ENCODE measurements around the gene ST14. TPM values are rescaled to one million over a fixed set of nuclear protein-coding genes. Genes with fewer than 3 reads are reported as not detected.

ST14 gene
- polyA plus RNA-seq, 1 of the 3 experiments (the other 2 are of a cell fraction): not detected

DNA sequence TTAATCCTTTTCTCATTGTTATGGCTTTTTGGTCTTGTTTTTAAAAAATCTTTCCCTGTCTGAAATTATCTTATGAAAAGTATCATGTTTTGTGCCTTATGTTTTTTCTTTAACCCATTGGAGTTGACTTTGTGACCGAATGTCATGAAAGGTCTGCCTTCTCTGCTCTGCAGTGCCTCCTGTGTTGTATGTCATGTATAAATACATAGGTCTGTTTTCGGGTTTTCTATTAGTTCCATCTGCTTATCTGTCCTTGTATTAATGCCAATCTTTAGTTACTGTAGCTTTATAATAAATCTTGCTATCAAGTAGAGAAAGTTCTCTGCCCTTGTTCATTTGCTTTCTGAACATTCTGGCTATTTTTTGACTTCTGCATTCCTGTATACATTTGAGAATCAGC lies 82.1 kb downstream of the ST14 start:
- no peaks in the 10 kb centered on the region; a peak in 3 of 4 replicates for H3K4me1 ChIP-seq (ENCODE audit: control insufficient read depth in 1 of 2, insufficient read depth in 2 of 2, low read depth in 1 of 2, low read length in 1 of 2)
- POLR2A ChIA-PET: no interaction called here
- peaks cover 4% of the 10 kb centered on the region for H3F3A ChIP-seq (replicated peaks; ENCODE audit: insufficient read depth)
- TF ChIP-seq MEF2A (IDR thresholded peaks at IDR 0.05; ENCODE audit: borderline replicate concordance, low read depth): no peak
- TF ChIP-seq GABPA (IDR thresholded peaks at IDR 0.05; ENCODE audit: low read depth): no peak
- TF ChIP-seq YY1 (IDR thresholded peaks at IDR 0.05; ENCODE audit: low read depth): no peak
- TF ChIP-seq RCOR1 (IDR thresholded peaks at IDR 0.05; ENCODE audit: low read length): no peak
- TF ChIP-seq CHD2 (IDR thresholded peaks at IDR 0.05; ENCODE audit: low read length, partially characterized antibody): no peak
- TF ChIP-seq SMC3 (IDR thresholded peaks at IDR 0.05; ENCODE audit: low read depth, low read length): no peak
- TF ChIP-seq, protein P1, sequence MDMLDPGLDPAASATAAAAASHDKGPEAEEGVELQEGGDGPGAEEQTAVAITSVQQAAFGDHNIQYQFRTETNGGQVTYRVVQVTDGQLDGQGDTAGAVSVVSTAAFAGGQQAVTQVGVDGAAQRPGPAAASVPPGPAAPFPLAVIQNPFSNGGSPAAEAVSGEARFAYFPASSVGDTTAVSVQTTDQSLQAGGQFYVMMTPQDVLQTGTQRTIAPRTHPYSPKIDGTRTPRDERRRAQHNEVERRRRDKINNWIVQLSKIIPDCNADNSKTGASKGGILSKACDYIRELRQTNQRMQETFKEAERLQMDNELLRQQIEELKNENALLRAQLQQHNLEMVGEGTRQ (IDR thresholded peaks at IDR 0.05; ENCODE audit: borderline replicate concordance, low read depth, low read length): no peak
- TF ChIP-seq ELF1 (IDR thresholded peaks at IDR 0.05): no peak
- no peak for TF ChIP-seq TEAD4 (IDR thresholded peaks at IDR 0.05; ENCODE audit: borderline replicate concordance, insufficient read depth)
- no peak for TF ChIP-seq GATA2 (CRISPR knock-in tag; IDR thresholded peaks at IDR 0.05)
- TF ChIP-seq MXI1 (IDR thresholded peaks at IDR 0.05; ENCODE audit: low read depth, low read length): no peak
- TF ChIP-seq, protein P2, sequence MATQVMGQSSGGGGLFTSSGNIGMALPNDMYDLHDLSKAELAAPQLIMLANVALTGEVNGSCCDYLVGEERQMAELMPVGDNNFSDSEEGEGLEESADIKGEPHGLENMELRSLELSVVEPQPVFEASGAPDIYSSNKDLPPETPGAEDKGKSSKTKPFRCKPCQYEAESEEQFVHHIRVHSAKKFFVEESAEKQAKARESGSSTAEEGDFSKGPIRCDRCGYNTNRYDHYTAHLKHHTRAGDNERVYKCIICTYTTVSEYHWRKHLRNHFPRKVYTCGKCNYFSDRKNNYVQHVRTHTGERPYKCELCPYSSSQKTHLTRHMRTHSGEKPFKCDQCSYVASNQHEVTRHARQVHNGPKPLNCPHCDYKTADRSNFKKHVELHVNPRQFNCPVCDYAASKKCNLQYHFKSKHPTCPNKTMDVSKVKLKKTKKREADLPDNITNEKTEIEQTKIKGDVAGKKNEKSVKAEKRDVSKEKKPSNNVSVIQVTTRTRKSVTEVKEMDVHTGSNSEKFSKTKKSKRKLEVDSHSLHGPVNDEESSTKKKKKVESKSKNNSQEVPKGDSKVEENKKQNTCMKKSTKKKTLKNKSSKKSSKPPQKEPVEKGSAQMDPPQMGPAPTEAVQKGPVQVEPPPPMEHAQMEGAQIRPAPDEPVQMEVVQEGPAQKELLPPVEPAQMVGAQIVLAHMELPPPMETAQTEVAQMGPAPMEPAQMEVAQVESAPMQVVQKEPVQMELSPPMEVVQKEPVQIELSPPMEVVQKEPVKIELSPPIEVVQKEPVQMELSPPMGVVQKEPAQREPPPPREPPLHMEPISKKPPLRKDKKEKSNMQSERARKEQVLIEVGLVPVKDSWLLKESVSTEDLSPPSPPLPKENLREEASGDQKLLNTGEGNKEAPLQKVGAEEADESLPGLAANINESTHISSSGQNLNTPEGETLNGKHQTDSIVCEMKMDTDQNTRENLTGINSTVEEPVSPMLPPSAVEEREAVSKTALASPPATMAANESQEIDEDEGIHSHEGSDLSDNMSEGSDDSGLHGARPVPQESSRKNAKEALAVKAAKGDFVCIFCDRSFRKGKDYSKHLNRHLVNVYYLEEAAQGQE (IDR thresholded peaks at IDR 0.05; ENCODE audit: low read depth, low read length): no peak
- CTCF ChIA-PET: interaction anchor here (0.6 to 0.9 kb wide), 2 partner anchors 20 to 29 kb away, joined by 3 read pairs; no protein-coding TSS in a partner anchor
- H3K9me3 ChIP-seq: no peaks in the 10 kb centered on the region
- DNase-seq: peak; percentile 25
- H3K27ac ChIP-seq (ENCODE audit: low read depth in 2 of 2, low read length in 1 of 2): no peak overlapping the region
- no peak overlapping the region for H2AFZ ChIP-seq (ENCODE audit: low read depth)
- no peaks in the 10 kb centered on the region for H4K20me1 ChIP-seq (ENCODE audit: insufficient read depth)
- H3K9ac ChIP-seq: no peak overlapping the region
- no peaks in the 10 kb centered on the region for H3K27me3 ChIP-seq (ENCODE audit: insufficient read depth)
- peaks cover 12 to 22% of the 10 kb centered on the region in 2 experiments for H3K36me3 ChIP-seq (replicated peaks in 1 of 2; ENCODE audit: control insufficient read depth in 1 of 2, insufficient read depth in 2 of 2, low read length in 1 of 2)
- no peaks in the 10 kb centered on the region for H3K9me2 ChIP-seq
- 71% methylated on average over 2 of the region's 2 CpGs for WGBS (ENCODE audit: low lambda C conversion rate)
- no peak overlapping the region for H3K4me3 ChIP-seq (ENCODE audit: low read depth in 2 of 2, low read length in 1 of 2)
- no peak overlapping the region for H3K4me2 ChIP-seq
- H3K79me2 ChIP-seq (ENCODE audit: insufficient read depth): no peaks in the 10 kb centered on the region

DNA sequence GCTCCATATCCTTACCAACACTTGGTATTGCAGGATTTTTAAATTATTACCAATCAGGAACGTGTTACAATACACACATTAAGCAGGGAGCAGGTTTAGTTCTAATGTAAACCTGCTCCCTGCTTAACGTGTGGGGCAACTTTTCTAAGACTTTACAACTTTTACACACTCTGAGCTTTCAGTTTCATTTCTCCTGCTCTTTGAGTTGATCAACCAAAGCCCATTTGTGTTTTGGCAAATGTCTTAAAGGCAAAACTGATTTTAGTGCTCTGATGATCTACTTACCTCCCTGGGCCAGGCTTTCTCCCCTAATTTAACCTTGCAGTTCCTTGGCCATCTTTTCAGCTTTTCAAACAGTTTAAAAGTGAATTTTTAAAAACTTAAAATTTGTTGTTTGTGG lies 84.2 kb downstream of the ST14 start:
- 95% methylated on average over 2 of the region's 2 CpGs for whole genome bisulfite sequencing (ENCODE audit: low lambda C conversion rate)
- no peak overlapping the region for H3K9ac ChIP-seq
- H4K20me1 ChIP-seq (ENCODE audit: insufficient read depth): no peaks in the 10 kb centered on the region
- H3K27ac ChIP-seq (ENCODE audit: low read depth in 2 of 2, low read length in 1 of 2): no peak overlapping the region
- CTCF ChIA-PET: interaction anchor here (0.6 kb wide), 1 partner anchor 188 kb away, joined by 3 read pairs; no protein-coding TSS in a partner anchor
- DNase-seq: no peak
- H3K9me2 ChIP-seq: no peaks in the 10 kb centered on the region
- H3K4me3 ChIP-seq (ENCODE audit: low read depth in 2 of 2, low read length in 1 of 2): no peak overlapping the region
- no peak overlapping the region for H2AFZ ChIP-seq (ENCODE audit: low read depth)
- no peaks in the 10 kb centered on the region; a peak in 2 of 4 replicates for H3K4me1 ChIP-seq (ENCODE audit: control insufficient read depth in 1 of 2, insufficient read depth in 2 of 2, low read depth in 1 of 2, low read length in 1 of 2)
- POLR2A ChIA-PET: no interaction called here
- no peaks in the 10 kb centered on the region for H3K27me3 ChIP-seq (ENCODE audit: insufficient read depth)
- H3K4me2 ChIP-seq: no peak overlapping the region
- H3K79me2 ChIP-seq (ENCODE audit: insufficient read depth): no peaks in the 10 kb centered on the region
- H3K36me3 ChIP-seq (replicated peaks in 1 of 2; ENCODE audit: control insufficient read depth in 1 of 2, insufficient read depth in 2 of 2, low read length in 1 of 2): peaks cover 0 to 4% of the 10 kb centered on the region in 2 experiments
- no peaks in the 10 kb centered on the region for H3K9me3 ChIP-seq
- peaks cover 4% of the 10 kb centered on the region for H3F3A ChIP-seq (replicated peaks; ENCODE audit: insufficient read depth)
- no peak for TF ChIP-seq TEAD4 (IDR thresholded peaks at IDR 0.05; ENCODE audit: borderline replicate concordance, insufficient read depth)
- TF ChIP-seq FOXJ3 (CRISPR knock-in tag; IDR thresholded peaks at IDR 0.05): no peak
- TF ChIP-seq, protein P3, sequence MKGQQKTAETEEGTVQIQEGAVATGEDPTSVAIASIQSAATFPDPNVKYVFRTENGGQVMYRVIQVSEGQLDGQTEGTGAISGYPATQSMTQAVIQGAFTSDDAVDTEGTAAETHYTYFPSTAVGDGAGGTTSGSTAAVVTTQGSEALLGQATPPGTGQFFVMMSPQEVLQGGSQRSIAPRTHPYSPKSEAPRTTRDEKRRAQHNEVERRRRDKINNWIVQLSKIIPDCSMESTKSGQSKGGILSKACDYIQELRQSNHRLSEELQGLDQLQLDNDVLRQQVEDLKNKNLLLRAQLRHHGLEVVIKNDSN (IDR thresholded peaks at IDR 0.05; ENCODE audit: borderline replicate concordance, low read depth): no peak
- TF ChIP-seq, protein P4, sequence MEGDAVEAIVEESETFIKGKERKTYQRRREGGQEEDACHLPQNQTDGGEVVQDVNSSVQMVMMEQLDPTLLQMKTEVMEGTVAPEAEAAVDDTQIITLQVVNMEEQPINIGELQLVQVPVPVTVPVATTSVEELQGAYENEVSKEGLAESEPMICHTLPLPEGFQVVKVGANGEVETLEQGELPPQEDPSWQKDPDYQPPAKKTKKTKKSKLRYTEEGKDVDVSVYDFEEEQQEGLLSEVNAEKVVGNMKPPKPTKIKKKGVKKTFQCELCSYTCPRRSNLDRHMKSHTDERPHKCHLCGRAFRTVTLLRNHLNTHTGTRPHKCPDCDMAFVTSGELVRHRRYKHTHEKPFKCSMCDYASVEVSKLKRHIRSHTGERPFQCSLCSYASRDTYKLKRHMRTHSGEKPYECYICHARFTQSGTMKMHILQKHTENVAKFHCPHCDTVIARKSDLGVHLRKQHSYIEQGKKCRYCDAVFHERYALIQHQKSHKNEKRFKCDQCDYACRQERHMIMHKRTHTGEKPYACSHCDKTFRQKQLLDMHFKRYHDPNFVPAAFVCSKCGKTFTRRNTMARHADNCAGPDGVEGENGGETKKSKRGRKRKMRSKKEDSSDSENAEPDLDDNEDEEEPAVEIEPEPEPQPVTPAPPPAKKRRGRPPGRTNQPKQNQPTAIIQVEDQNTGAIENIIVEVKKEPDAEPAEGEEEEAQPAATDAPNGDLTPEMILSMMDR (IDR thresholded peaks at IDR 0.05): no peak
- no peak for TF ChIP-seq SMC3 (IDR thresholded peaks at IDR 0.05; ENCODE audit: low read depth, low read length)
- TF ChIP-seq GABPA (IDR thresholded peaks at IDR 0.05; ENCODE audit: low read depth): no peak
- TF ChIP-seq, protein P2 (IDR thresholded peaks at IDR 0.05; ENCODE audit: low read depth, low read length): no peak

Measured in SK-N-SH (cell line).